Karpas-422 (cell line): ENCODE results near the gene REXO1. TPM values are rescaled to one million over a fixed set of nuclear protein-coding genes. Genes with fewer than 3 reads are reported as not detected.
"Not testable (repeated sequence)": the region's sequence is repeated elsewhere in the genome, so short reads cannot be mapped to it uniquely, and the experiment has no call there.

Experiments used
- DNase-seq: peaks from one replicate; pipeline ENCODE4 v3.0.0-alpha.2; 2015
- H2AFZ ChIP-seq: fragments of 200-600 bp; sonication (generic); 2 replicates; pipeline ENCODE4 v1.6.1; 2014; ENCODE audit warnings: antibody characterized with exemption, low read length, mixed read lengths
- H3K27ac ChIP-seq: fragments of 200-600 bp; sonication (generic); 2 replicates; pipeline ENCODE4 v1.5.1; 2014; ENCODE audit warnings: mild to moderate bottlenecking, low read length, moderate library complexity
- H3K27me3 ChIP-seq: fragments of 200-600 bp; sonication (generic); 2 replicates; pipeline ENCODE4 v1.6.1; 2014; ENCODE audit warnings: low read length, mixed read lengths
- H3K36me3 ChIP-seq: fragments of 200-600 bp; sonication (generic); 2 replicates; pipeline ENCODE4 v1.6.1; 2014; ENCODE audit warnings: low read length, mixed read lengths; ENCODE audit not compliant: insufficient read depth
- H3K4me1 ChIP-seq: fragments of 200-600 bp; sonication (generic); 2 replicates; pipeline ENCODE4 v1.6.1; 2014; ENCODE audit warnings: mild to moderate bottlenecking, low read length, mixed read lengths
- H3K4me2 ChIP-seq: fragments of 200-600 bp; sonication (generic); 2 replicates; pipeline ENCODE4 v1.6.1; 2014; ENCODE audit warnings: low read length, low read depth, mild to moderate bottlenecking; ENCODE audit not compliant: poor library complexity, severe bottlenecking
- H3K4me3 ChIP-seq: fragments of 200-600 bp; sonication (generic); 2 replicates; pipeline ENCODE4 v1.5.1; 2014; ENCODE audit warnings: mild to moderate bottlenecking, antibody characterized with exemption, low read length, mixed read lengths
- H3K79me2 ChIP-seq: fragments of 200-600 bp; sonication (generic); 2 replicates; pipeline ENCODE4 v1.6.1; 2014; ENCODE audit warnings: mild to moderate bottlenecking, low read length, mixed read lengths
- H3K9ac ChIP-seq: fragments of 200-600 bp; sonication (generic); 2 replicates; pipeline ENCODE4 v1.6.0; 2014; ENCODE audit warnings: low read length
- H3K9me2 ChIP-seq: fragments of 200-600 bp; sonication (generic), shearing (Covaris generic); replicated peaks from 2 replicates; pipeline ENCODE4 v1.6.0; 2014; ENCODE audit warnings: mild to moderate bottlenecking, low read length, moderate library complexity; ENCODE audit not compliant: insufficient read depth
- H3K9me3 ChIP-seq: fragments of 300-700, 200-600 bp; sonication (generic); 2 replicates; pipeline ENCODE4 v1.6.1; 2014; ENCODE audit warnings: low read length, mixed read lengths
- H4K20me1 ChIP-seq: fragments of 200-600 bp; sonication (generic); 2 replicates; pipeline ENCODE4 v1.6.1; 2014; ENCODE audit warnings: mild to moderate bottlenecking, antibody characterized with exemption, low read length, low read depth; ENCODE audit not compliant: insufficient read depth
- total RNA-seq: library from RNA; depleted of rRNA; stranded (reverse); fragments of >200 nt; shearing (Covaris generic); gene quantifications from 2 replicates; pipeline ENCODE4 v1.2.3, GENCODE V29; 2014; ENCODE audit warnings: low replicate concordance

REXO1 gene
- total RNA-seq, 1 experiment from 2014 or later, result 15.7 TPM

GRCh38 chr19:1799695-1800342 is 48.5 kb downstream of the REXO1 start:
- H4K20me1 ChIP-seq, result no peaks in the 10 kb centered on the region
- no peaks in the 10 kb centered on the region for H3K79me2 ChIP-seq

GRCh38 chr19:1797313-1797712 is 51.0 kb downstream of the REXO1 start:
- not testable (repeated sequence) for DNase-seq, H3K9me2 ChIP-seq, H3K79me2 ChIP-seq, H3K27me3 ChIP-seq, H3K9ac ChIP-seq, H3K9me3 ChIP-seq, H3K4me3 ChIP-seq, H3K4me2 ChIP-seq, H3K4me1 ChIP-seq, H2AFZ ChIP-seq, H4K20me1 ChIP-seq, H3K36me3 ChIP-seq, H3K27ac ChIP-seq

More at GRCh38 chr19:1799695-1800342, 48.5 kb downstream of the REXO1 start:
- Histone ChIP-seq H3K4me2 (no peak overlapping the region), H3K27ac (no peak overlapping the region), H3K9ac (no peak overlapping the region), H2AFZ (no peak overlapping the region), H3K4me1 (no peaks in the 10 kb centered on the region), H3K36me3 (no peaks in the 10 kb centered on the region), H3K9me2 (no peaks in the 10 kb centered on the region), H3K4me3 (no peak overlapping the region), H3K9me3 (no peaks in the 10 kb centered on the region), H3K27me3 (no peaks in the 10 kb centered on the region)
- DNase-seq, result no peak

GRCh38 chr19:1796395-1797142 is 51.7 kb downstream of the REXO1 start:
- H3K4me1 ChIP-seq, result no peaks in the 10 kb centered on the region
- H3K79me2 ChIP-seq, result no peaks in the 10 kb centered on the region
- no peaks in the 10 kb centered on the region for H3K27me3 ChIP-seq
- no peaks in the 10 kb centered on the region for H3K9me3 ChIP-seq
- DNase-seq, result no peak
- H3K9me2 ChIP-seq, result no peaks in the 10 kb centered on the region
- no peak overlapping the region for H2AFZ ChIP-seq
- H3K9ac ChIP-seq, result no peak overlapping the region
- H3K27ac ChIP-seq, result no peak overlapping the region
- no peak overlapping the region for H3K4me2 ChIP-seq
- H3K36me3 ChIP-seq, result no peaks in the 10 kb centered on the region
- H4K20me1 ChIP-seq, result no peaks in the 10 kb centered on the region
- no peak overlapping the region for H3K4me3 ChIP-seq

GRCh38 chr19:1794424-1795172 is 53.7 kb downstream of the REXO1 start:
- Histone ChIP-seq H3K27ac (no peak overlapping the region), H2AFZ (no peak overlapping the region)
- DNase-seq, result no peak

GRCh38 chr19:1791879-1792278 is 56.4 kb downstream of the REXO1 start:
- Histone ChIP-seq H3K9ac (no peak overlapping the region), H3K9me3 (no peaks in the 10 kb centered on the region), H4K20me1 (no peaks in the 10 kb centered on the region), H3K4me1 (no peaks in the 10 kb centered on the region), H2AFZ (no peak overlapping the region), H3K36me3 (no peaks in the 10 kb centered on the region), H3K79me2 (no peaks in the 10 kb centered on the region), H3K27ac (no peak overlapping the region), H3K4me2 (no peak overlapping the region), H3K4me3 (no peak overlapping the region), H3K9me2 (no peaks in the 10 kb centered on the region), H3K27me3 (no peaks in the 10 kb centered on the region)
- no peak for DNase-seq

More at GRCh38 chr19:1794424-1795172, 53.7 kb downstream of the REXO1 start:
- no peaks in the 10 kb centered on the region for H3K9me2 ChIP-seq
- H3K79me2 ChIP-seq, result no peaks in the 10 kb centered on the region
- no peaks in the 10 kb centered on the region for H3K27me3 ChIP-seq
- H3K4me2 ChIP-seq, result no peak overlapping the region
- no peaks in the 10 kb centered on the region for H4K20me1 ChIP-seq
- H3K36me3 ChIP-seq, result no peaks in the 10 kb centered on the region
- no peak overlapping the region for H3K4me3 ChIP-seq
- H3K9ac ChIP-seq, result no peak overlapping the region
- H3K4me1 ChIP-seq, result no peaks in the 10 kb centered on the region
- H3K9me3 ChIP-seq, result no peaks in the 10 kb centered on the region

GRCh38 chr19:1790054-1790792 is 58.1 kb downstream of the REXO1 start:
- H2AFZ ChIP-seq, result no peak overlapping the region
- H3K27ac ChIP-seq, result no peak overlapping the region
- H3K9ac ChIP-seq, result no peak overlapping the region
- no peak for DNase-seq
- no peak overlapping the region for H3K4me2 ChIP-seq
- no peak overlapping the region for H3K4me3 ChIP-seq
- no peaks in the 10 kb centered on the region for H3K27me3 ChIP-seq
- no peaks in the 10 kb centered on the region for H3K36me3 ChIP-seq
- H3K9me2 ChIP-seq, result no peaks in the 10 kb centered on the region
- no peaks in the 10 kb centered on the region for H3K4me1 ChIP-seq
- H3K9me3 ChIP-seq, result no peaks in the 10 kb centered on the region
- H3K79me2 ChIP-seq, result no peaks in the 10 kb centered on the region
- no peaks in the 10 kb centered on the region for H4K20me1 ChIP-seq

- Histone ChIP-seq H3K36me3 (no peaks in the 10 kb centered on the region), H3K27me3 (no peaks in the 10 kb centered on the region), H3K4me3 (no peak overlapping the region), H3K4me1 (no peaks in the 10 kb centered on the region), H3K27ac (no peak overlapping the region), H3K4me2 (no peak overlapping the region), H3K9me3 (no peaks in the 10 kb centered on the region), H3K9ac (no peak overlapping the region), H3K79me2 (no peaks in the 10 kb centered on the region), H4K20me1 (no peaks in the 10 kb centered on the region), H2AFZ (no peak overlapping the region), H3K9me2 (no peaks in the 10 kb centered on the region)
- DNase-seq, result no peak
Measured at GRCh38 chr19:1789261-1790041, 58.8 kb downstream of the REXO1 start.
